Sigmoid colon (tissue), 7 donors: ENCODE results near the gene FOXN3. TPM values are rescaled to one million over a fixed set of nuclear protein-coding genes. Genes with fewer than 3 reads are reported as not detected.

Experiments used
- DNase-seq: peaks from one replicate; pipeline ENCODE4 v3.0.0-alpha.2; 2019
- H3K27ac ChIP-seq, 4 donors: fragments of 200-600 bp; sonication (generic); one replicate each; pipeline ENCODE4 v1.5.1; 2016 to 2019; ENCODE audit warnings: mild to moderate bottlenecking in 1 of 4
- H3K27me3 ChIP-seq, 3 donors: fragments of 200-600 bp; sonication (generic); one replicate each; pipeline ENCODE4 v1.5.1; 2019; ENCODE audit warnings: mild to moderate bottlenecking in 1 of 3
- H3K36me3 ChIP-seq, 4 donors: fragments of 200-600 bp; sonication (generic); one replicate each; pipeline ENCODE4 v1.5.1; 2016 to 2019
- H3K4me1 ChIP-seq, 4 donors: fragments of 200-600 bp; sonication (generic); one replicate each; pipeline ENCODE4 v1.5.1; 2017 to 2019
- H3K4me3 ChIP-seq, 4 donors: fragments of 200-600 bp; sonication (generic); one replicate each; pipeline ENCODE4 v1.5.1; 2017 to 2019; ENCODE audit warnings: mild to moderate bottlenecking in 2 of 4, moderate library complexity in 1 of 4
- H3K9me3 ChIP-seq, 4 donors: fragments of 200-600 bp in 3 of 4; sonication (generic) in 3 of 4; one replicate each; pipeline versions ENCODE4 v1.5.1 to v1.6.1; 2013 to 2019
- CTCF ChIP-seq, 4 experiments: fragments of 450-650 bp in 3 of 4; fragments of 200-600 bp in 1 of 4; IDR thresholded peaks; one replicate each; pipeline ENCODE4 v1.5.1; 2016 to 2019; ENCODE audit warnings: antibody characterized with exemption in 4 of 4, mild to moderate bottlenecking in 3 of 4, moderate library complexity in 2 of 4
- EP300 ChIP-seq, 4 donors: sonication (generic); formaldehyde crosslinking; IDR thresholded peaks; one replicate each; pipeline ENCODE4 v1.6.1; 2017; ENCODE audit warnings: antibody characterized with exemption in 4 of 4
- POLR2A ChIP-seq, 2 donors: fragments of 450-650 bp; IDR thresholded peaks; one replicate each; pipeline ENCODE4 v1.6.1; 2016; ENCODE audit warnings: antibody characterized with exemption in 2 of 2, mild to moderate bottlenecking in 2 of 2, moderate library complexity in 2 of 2
- POLR2AphosphoS5 ChIP-seq, 4 donors: sonication (generic); formaldehyde crosslinking; IDR thresholded peaks; one replicate each; pipeline ENCODE4 v1.6.1; 2017; ENCODE audit warnings: antibody characterized with exemption in 4 of 4
- WGBS, 2 donors: extraction: QIAGEN DNeasy Blood & Tissue Kit; methylation state at CpG; one replicate each; pipeline ENCODE4 v1.1.7; 2013; 5-methylcytosine and 5-hydroxymethylcytosine counted together
- intact Hi-C: fragments of 100-400 bp; cut with DNase I; formaldehyde crosslinking; loops from one replicate; pipeline ENCODE4 v1.15.1; 2023
- polyA plus RNA-seq, 3 donors: library from polyadenylated mRNA; stranded (reverse); fragments of 200-250 nt; gene quantifications; one replicate each; pipeline ENCODE4 v1.2.3, GENCODE V29; 2013
- total RNA-seq, 4 donors: library from RNA; depleted of rRNA; stranded (reverse); fragments of >200 nt; gene quantifications; one replicate each; pipeline ENCODE4 v1.1.0, GENCODE V29; 2016
- donor health status: healthy with polysubstance abuse.
- donor health status: Bipolar disorder and iron deficiency.
- donor health status: healthy.

The FOXN3 gene
- total and polyA plus RNA-seq, 7 donors: 24.6 to 146 (median 104) TPM

DNA sequence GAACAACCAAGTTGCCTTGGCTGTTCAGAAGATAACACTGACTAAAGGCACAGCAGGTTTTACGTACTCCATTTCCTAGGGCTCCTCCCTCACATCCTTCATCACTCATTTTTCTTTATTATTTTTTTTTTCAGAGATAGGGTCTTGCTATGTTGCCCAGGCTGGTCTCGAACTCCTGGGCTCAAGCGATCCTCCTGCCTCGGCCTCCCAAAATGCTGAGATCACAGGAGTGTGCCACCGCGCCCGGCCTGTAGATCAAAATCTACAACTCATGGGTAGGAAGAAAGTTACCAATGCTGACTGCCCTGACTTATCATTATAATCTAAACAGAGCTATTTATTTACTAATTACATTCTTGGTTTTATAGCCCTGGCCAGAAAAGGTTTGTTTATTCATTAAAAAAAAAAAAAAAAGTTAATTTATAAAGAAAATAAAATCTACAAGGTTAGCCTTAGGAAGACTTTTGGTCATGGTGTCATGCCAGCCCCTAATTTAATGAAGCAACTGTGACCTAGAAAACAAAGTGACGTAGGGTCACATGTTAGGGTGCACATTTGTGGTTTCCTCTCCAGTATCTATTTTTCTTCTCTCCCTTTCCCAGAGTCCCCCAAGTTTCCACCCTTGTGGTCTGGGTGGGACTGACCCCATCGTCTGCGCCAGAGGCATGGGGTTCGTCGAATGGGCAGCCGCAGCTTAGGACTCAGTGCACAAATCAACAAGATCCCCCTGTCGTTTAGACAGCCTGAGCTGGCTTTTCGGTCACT is 19.0 kb upstream of the FOXN3 start:
- H3K27ac ChIP-seq: no peak overlapping the region
- H3K4me3 ChIP-seq: no peak overlapping the region
- 85% methylated on average over 15 of the region's 15 CpGs for whole genome bisulfite sequencing, 2 donors
- peak; percentile 38 for DNase-seq
- intact Hi-C loops: no loop called here
- TF ChIP-seq EP300 (IDR thresholded peaks at IDR 0.05) (no peak), POLR2A (IDR thresholded peaks at IDR 0.05) (no peak), POLR2AphosphoS5 (IDR thresholded peaks at IDR 0.05) (no peak), CTCF (IDR thresholded peaks at IDR 0.05) (no peak)
- H3K4me1 ChIP-seq: peaks cover 0 to 5% (median 3%) of the 10 kb centered on the region in 4 donors
- no peaks in the 10 kb centered on the region for H3K27me3 ChIP-seq
- no peaks in the 10 kb centered on the region for H3K9me3 ChIP-seq
- no peaks in the 10 kb centered on the region for H3K36me3 ChIP-seq

- no peak overlapping the region for H3K4me3 ChIP-seq
- intact Hi-C loops: no loop called here
- no peak for TF ChIP-seq POLR2A (IDR thresholded peaks at IDR 0.05)
- no peak for TF ChIP-seq CTCF (IDR thresholded peaks at IDR 0.05)
- TF ChIP-seq EP300 (IDR thresholded peaks at IDR 0.05): no peak
- TF ChIP-seq POLR2AphosphoS5 (IDR thresholded peaks at IDR 0.05): no peak
- H3K9me3 ChIP-seq: no peaks in the 10 kb centered on the region
- H3K27me3 ChIP-seq: no peaks in the 10 kb centered on the region
- WGBS, 2 donors: 84 to 92% methylated on average over 7 of the region's 7 CpGs
- peak; percentile 13 for DNase-seq
- no peaks in the 10 kb centered on the region for H3K36me3 ChIP-seq
- H3K4me1 ChIP-seq: peaks cover 0 to 11% (median 9%) of the 10 kb centered on the region in 4 donors
- H3K27ac ChIP-seq: no peak overlapping the region
Observed at GRCh38 chr14:89435492-89435891, 18.5 kb upstream of the FOXN3 start.

DNA sequence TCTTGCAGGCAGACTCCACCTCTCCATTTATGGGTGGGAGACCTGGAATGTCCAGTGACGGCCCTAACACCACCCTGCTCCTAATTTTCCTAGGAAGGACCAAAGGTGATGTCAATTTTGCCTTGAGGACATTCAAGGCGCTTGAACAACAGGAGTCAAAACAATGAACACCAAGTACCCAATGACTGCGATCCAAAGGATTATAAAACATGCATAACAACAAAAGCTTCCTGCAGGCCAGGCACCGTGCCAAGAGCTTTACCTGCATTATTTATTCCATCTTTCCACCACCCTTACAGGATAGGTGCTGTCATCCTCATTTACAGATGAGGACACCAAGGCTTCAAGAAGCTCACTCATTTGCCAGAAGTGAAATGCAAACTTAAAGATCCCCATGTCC is 15.2 kb upstream of the FOXN3 start:
- intact Hi-C loops: no loop called here
- Histone ChIP-seq H3K4me3 (no peak overlapping the region), H3K27ac (no peak overlapping the region), H3K9me3 (no peaks in the 10 kb centered on the region), H3K27me3 (no peaks in the 10 kb centered on the region), H3K4me1 (peaks cover 0 to 40% (median 33%) of the 10 kb centered on the region in 4 donors), H3K36me3 (no peaks in the 10 kb centered on the region)
- TF ChIP-seq POLR2A (IDR thresholded peaks at IDR 0.05) (no peak), CTCF (IDR thresholded peaks at IDR 0.05) (no peak), POLR2AphosphoS5 (IDR thresholded peaks at IDR 0.05) (no peak), EP300 (IDR thresholded peaks at IDR 0.05) (no peak)
- peak; percentile 28 for DNase-seq
- WGBS, 2 donors: 22 to 81% methylated on average over 4 of the region's 4 CpGs

DNA sequence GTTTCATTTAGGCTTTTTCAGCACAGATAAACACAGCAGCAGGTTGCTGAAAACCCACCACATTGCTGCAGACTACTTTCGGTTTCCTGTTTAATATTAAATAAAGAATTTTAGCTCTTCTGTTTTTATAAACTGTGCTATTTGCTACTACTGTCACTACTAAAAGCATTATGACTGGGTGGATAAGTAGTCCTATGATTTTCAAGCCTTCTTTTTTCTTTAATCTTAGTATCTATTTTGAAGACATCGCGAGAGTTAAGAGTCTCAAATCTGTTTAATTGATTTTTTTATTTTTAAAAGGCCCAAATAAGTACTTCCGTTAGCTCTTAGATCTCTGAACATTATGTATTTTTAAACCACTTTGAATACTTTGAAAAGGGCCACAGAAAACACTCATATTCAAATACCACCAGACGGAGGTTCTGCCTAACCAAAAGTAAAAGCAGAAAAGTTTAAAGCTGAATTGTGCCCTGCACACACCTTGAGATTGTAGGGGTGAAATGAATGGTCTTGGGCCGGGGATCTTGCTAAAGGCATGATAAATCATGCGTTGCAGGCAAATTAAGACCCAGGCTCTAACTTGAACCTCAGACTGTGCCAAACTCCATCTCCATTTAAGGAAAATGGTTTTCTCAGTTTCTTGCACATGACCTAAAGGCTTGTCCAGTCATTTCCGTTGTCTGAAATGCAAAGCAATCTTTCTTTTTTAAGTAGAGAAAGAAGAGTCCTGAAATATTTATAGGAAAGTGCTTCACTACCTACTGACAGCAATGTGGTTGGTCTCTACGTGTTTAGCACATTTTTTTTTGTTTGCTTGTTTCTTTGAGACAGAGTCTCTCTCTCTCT is 13.6 kb upstream of the FOXN3 start:
- no peak for TF ChIP-seq POLR2A (IDR thresholded peaks at IDR 0.05)
- peak in 1 of 4 donors; percentile 20 for TF ChIP-seq POLR2AphosphoS5 (IDR thresholded peaks at IDR 0.05)
- TF ChIP-seq EP300 (IDR thresholded peaks at IDR 0.05): no peak
- Histone ChIP-seq H3K4me3 (peak overlapping the region; percentile 9 to 37 (median 30)), H3K9me3 (no peaks in the 10 kb centered on the region), H3K36me3 (no peaks in the 10 kb centered on the region), H3K27ac (peak overlapping the region; percentile 67 to 76 (median 70)), H3K4me1 (peaks cover 0 to 40% (median 33%) of the 10 kb centered on the region in 4 donors), H3K27me3 (no peaks in the 10 kb centered on the region)
- WGBS, 2 donors: 20 to 67% methylated on average over 9 of the region's 9 CpGs
- peak; percentile 20 for DNase-seq
- intact Hi-C loops: no loop called here
